Memory B cell (primary cell): ENCODE data around the gene SBF1.

Experiments used
- ATAC-seq: fragments of 150-1000 bp; cut with Tn5 transposase; 2 replicates; pipeline ENCODE4 v1.10.0; 2021; ENCODE audit warnings: low read depth, mild to moderate bottlenecking, moderate library complexity
- DNase-seq, 2 donors: peaks; one replicate each; pipeline ENCODE4 v3.0.0; 2022; ENCODE audit warnings: low spot score in 2 of 2
- H3K27ac Mint-ChIP-seq: one replicate; pipeline ENCODE4 v1.8.0; 2022; ENCODE audit warnings: mild to moderate bottlenecking, moderate library complexity, mixed read lengths
- H3K27me3 Mint-ChIP-seq: one replicate; pipeline ENCODE4 v1.8.0; 2022; ENCODE audit warnings: mixed read lengths
- H3K36me3 Mint-ChIP-seq: one replicate; pipeline ENCODE4 v1.8.0; 2022; ENCODE audit warnings: mild to moderate bottlenecking, mixed read lengths
- H3K4me1 Mint-ChIP-seq: one replicate; pipeline ENCODE4 v1.8.0; 2022; ENCODE audit warnings: mixed read lengths
- H3K4me3 Mint-ChIP-seq: one replicate; pipeline ENCODE4 v1.8.0; 2022; ENCODE audit warnings: mild to moderate bottlenecking, moderate library complexity, mixed read lengths
- H3K9me3 Mint-ChIP-seq: one replicate; pipeline ENCODE4 v1.8.0; 2022; ENCODE audit warnings: mixed read lengths

SBF1 gene

DNA sequence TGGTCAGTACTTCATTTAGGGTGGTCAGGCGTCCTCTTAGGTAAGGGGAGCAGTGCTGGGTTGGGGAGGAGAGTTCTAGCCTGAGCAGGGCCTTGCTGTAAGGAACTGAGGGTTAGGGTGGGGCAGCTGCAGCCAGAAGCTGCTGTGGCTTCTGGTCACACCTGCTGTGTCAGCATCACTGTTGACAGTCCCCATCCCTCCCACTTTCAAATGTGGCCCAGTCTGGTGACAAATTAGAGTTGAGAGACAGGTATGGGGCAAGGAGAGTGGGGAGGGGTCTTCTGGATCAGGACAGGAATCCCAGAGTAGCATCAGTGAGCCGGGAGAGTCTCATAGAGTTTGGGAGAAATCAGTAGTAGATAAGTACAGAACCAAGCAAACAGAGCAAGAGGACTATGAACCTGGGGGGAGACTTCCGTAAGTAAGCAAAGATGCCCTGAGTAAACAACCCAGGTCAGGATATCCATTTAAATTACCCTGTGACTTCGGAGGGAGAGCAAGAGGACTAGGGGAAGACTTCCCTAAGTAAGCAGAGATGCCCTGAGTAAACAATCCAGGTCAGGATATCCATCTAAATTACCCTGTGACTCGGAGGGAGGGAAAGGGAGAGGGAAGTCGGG is 78.0 kb downstream of the SBF1 start:
- H3K9me3 Mint-ChIP-seq, result no peaks in the 10 kb centered on the region
- no peak overlapping the region for H3K4me3 Mint-ChIP-seq
- peaks cover 14% of the 10 kb centered on the region for H3K36me3 Mint-ChIP-seq
- peaks cover 27% of the 10 kb centered on the region for H3K4me1 Mint-ChIP-seq
- no peaks in the 10 kb centered on the region for H3K27me3 Mint-ChIP-seq
- peak overlapping the region; percentile 25 for H3K27ac Mint-ChIP-seq
- ATAC-seq, result no peak
- no peak for DNase-seq
